Right atrium auricular region (tissue), 2 donors: Measurements from ENCODE around the gene LIFR. TPM values are rescaled to one million over a fixed set of nuclear protein-coding genes. Genes with fewer than 3 reads are reported as not detected.

Experiments used
- DNase-seq: peaks from one replicate; pipeline ENCODE4 v3.0.0-alpha.2; 2019; ENCODE audit warnings: low spot score
- H3K27ac ChIP-seq, 2 donors: fragments of 200-600 bp; sonication (generic); 1 replicate in 1 of 2; 2 replicates in 1 of 2; pipeline ENCODE4 v1.5.1; 2016 to 2019
- H3K27me3 ChIP-seq, 2 donors: fragments of 200-600 bp; sonication (generic); one replicate each; pipeline versions ENCODE4 v1.5.1 to v1.6.0; 2017 to 2019
- H3K36me3 ChIP-seq: fragments of 200-600 bp; sonication (generic); one replicate; pipeline ENCODE4 v1.5.1; 2016
- H3K4me1 ChIP-seq, 2 donors: fragments of 200-600 bp; sonication (generic); one replicate each; pipeline versions ENCODE4 v1.5.1 to v1.6.0; 2017 to 2019
- H3K4me3 ChIP-seq, 2 donors: fragments of 200-600 bp; sonication (generic); 1 replicate in 1 of 2; 2 replicates in 1 of 2; pipeline ENCODE4 v1.5.1; 2017 to 2019; ENCODE audit warnings: mild to moderate bottlenecking in 1 of 2, moderate library complexity in 1 of 2
- H3K9me3 ChIP-seq, 2 donors: fragments of 200-600 bp; sonication (generic); one replicate each; pipeline ENCODE4 v1.5.1; 2019
- CTCF ChIP-seq, 2 donors: fragments of 200-600 bp; sonication (generic); IDR thresholded peaks; one replicate each; pipeline ENCODE4 v1.5.1; 2019; ENCODE audit warnings: antibody characterized with exemption in 2 of 2
- total RNA-seq, 2 donors: library from RNA; depleted of rRNA; stranded (reverse); fragments of >200 nt; gene quantifications; one replicate each; pipeline ENCODE4 v1.1.0, GENCODE V29; 2016

LIFR gene
- total RNA-seq, 2 donors from 2014 or later: 38.9 to 58.0 TPM

- Histone ChIP-seq H3K27me3 (no peaks in the 10 kb centered on the region), H3K4me1 (peaks cover 0 to 67% of the 10 kb centered on the region in 2 donors), H3K36me3 (peaks cover 13% of the 10 kb centered on the region), H3K9me3 (peaks cover 0 to 9% of the 10 kb centered on the region in 2 donors), H3K4me3 (no peak overlapping the region), H3K27ac (peak overlapping the region; percentile 6 to 43)
- TF ChIP-seq CTCF (IDR thresholded peaks at IDR 0.05): no peak
- DNase-seq: no peak
Observed at GRCh38 chr5:38532165-38532669, 24.2 kb downstream of the LIFR start.

GRCh38 chr5:38531518-38531917 is 24.9 kb downstream of the LIFR start:
- Histone ChIP-seq H3K27me3 (no peaks in the 10 kb centered on the region), H3K4me1 (peaks cover 0 to 60% of the 10 kb centered on the region in 2 donors), H3K27ac (peak overlapping the region in 1 of 2 donors; percentile 6)

GRCh38 chr5:38529955-38530646 is 26.3 kb downstream of the LIFR start:
- Histone ChIP-seq H3K4me1 (peaks cover 0 to 46% of the 10 kb centered on the region in 2 donors), H3K27me3 (no peaks in the 10 kb centered on the region), H3K36me3 (peaks cover 30% of the 10 kb centered on the region), H3K9me3 (peaks cover 0 to 9% of the 10 kb centered on the region in 2 donors), H3K4me3 (no peak overlapping the region), H3K27ac (no peak overlapping the region)
- no peak for TF ChIP-seq CTCF (IDR thresholded peaks at IDR 0.05)
- no peak for DNase-seq

More at GRCh38 chr5:38531518-38531917, 24.9 kb downstream of the LIFR start:
- DNase-seq: no peak
- no peak for TF ChIP-seq CTCF (IDR thresholded peaks at IDR 0.05)
- Histone ChIP-seq H3K9me3 (peaks cover 0 to 9% of the 10 kb centered on the region in 2 donors), H3K4me3 (no peak overlapping the region), H3K36me3 (peaks cover 20% of the 10 kb centered on the region)

- peaks cover 38% of the 10 kb centered on the region for H3K36me3 ChIP-seq
- TF ChIP-seq CTCF (IDR thresholded peaks at IDR 0.05): no peak
- no peak overlapping the region for H3K4me3 ChIP-seq
- peaks cover 0 to 31% of the 10 kb centered on the region in 2 donors for H3K4me1 ChIP-seq
- no peaks in the 10 kb centered on the region for H3K27me3 ChIP-seq
- H3K9me3 ChIP-seq: peaks cover 0 to 9% of the 10 kb centered on the region in 2 donors
- DNase-seq: no peak
- H3K27ac ChIP-seq: no peak overlapping the region
Observed at GRCh38 chr5:38528162-38528703, 28.2 kb downstream of the LIFR start.

- H3K4me1 ChIP-seq: peaks cover 0 to 24% of the 10 kb centered on the region in 2 donors
- peaks cover 40% of the 10 kb centered on the region for H3K36me3 ChIP-seq
Observed at GRCh38 chr5:38527475-38527874, 29.0 kb downstream of the LIFR start.

More at GRCh38 chr5:38527475-38527874, 29.0 kb downstream of the LIFR start:
- no peak for DNase-seq
- no peak for TF ChIP-seq CTCF (IDR thresholded peaks at IDR 0.05)
- Histone ChIP-seq H3K4me3 (no peak overlapping the region), H3K27ac (no peak overlapping the region), H3K27me3 (no peaks in the 10 kb centered on the region), H3K9me3 (peaks cover 0 to 9% of the 10 kb centered on the region in 2 donors)
